Measurements from ENCODE around the gene POLN. TPM values are rescaled to one million over a fixed set of nuclear protein-coding genes. Genes with fewer than 3 reads are reported as not detected.
A peak's percentile ranks its signal among the peaks of the same experiment; 100 is the strongest.

The POLN gene
- total RNA-seq, 2 donors from 2014 or later: 2.8 to 2.9 TPM

GRCh38 chr4:2065106-2065930 is 176.6 kb downstream of the POLN start:
- Mint-ChIP-seq H3K27me3 (ENCODE audit: insufficient read depth) (peaks cover 15% of the 10 kb centered on the region), H3K27ac (no peak overlapping the region), H3K4me1 (no peaks in the 10 kb centered on the region), H3K4me3 (no peak overlapping the region), H3K9me3 (no peaks in the 10 kb centered on the region), H3K36me3 (ENCODE audit: low read depth) (no peaks in the 10 kb centered on the region)
- Histone ChIP-seq H3K27me3 (ENCODE audit: control insufficient read depth, insufficient read depth, low read length, poor library complexity, severe bottlenecking) (peaks cover 21% of the 10 kb centered on the region), H3K9ac (ENCODE audit: extremely low read depth, low read length, poor library complexity, severe bottlenecking) (no peak overlapping the region), H3K9me3 (ENCODE audit: control insufficient read depth, low read length) (no peaks in the 10 kb centered on the region), H3K4me1 (ENCODE audit: control insufficient read depth, insufficient read depth, low read length) (no peaks in the 10 kb centered on the region), H3K4me3 (ENCODE audit: low read length) (no peak overlapping the region), H3K36me3 (ENCODE audit: control insufficient read depth, insufficient read depth, low read length) (no peaks in the 10 kb centered on the region), H3K27ac (ENCODE audit: low read depth, low read length) (no peak overlapping the region)
- 88 to 93% methylated on average over 5 to 24 of the region's 24 CpGs for whole genome bisulfite sequencing, 2 experiments (ENCODE audit: insufficient coverage in 1 of 2, insufficient read length in 1 of 2)
- DNase-seq: peak; percentile 45
- no peak for TF ChIP-seq CTCF (conservative IDR thresholded peaks at IDR 0.05)

- Mint-ChIP-seq H3K27ac (no peak overlapping the region), H3K4me3 (no peak overlapping the region), H3K36me3 (ENCODE audit: low read depth) (no peaks in the 10 kb centered on the region), H3K9me3 (no peaks in the 10 kb centered on the region), H3K4me1 (no peaks in the 10 kb centered on the region), H3K27me3 (ENCODE audit: insufficient read depth) (peaks cover 18% of the 10 kb centered on the region)
- Histone ChIP-seq H3K4me1 (ENCODE audit: control insufficient read depth, insufficient read depth, low read length) (no peaks in the 10 kb centered on the region), H3K27me3 (ENCODE audit: control insufficient read depth, insufficient read depth, low read length, poor library complexity, severe bottlenecking) (peaks cover 27% of the 10 kb centered on the region), H3K9me3 (ENCODE audit: control insufficient read depth, low read length) (no peaks in the 10 kb centered on the region), H3K36me3 (ENCODE audit: control insufficient read depth, insufficient read depth, low read length) (no peaks in the 10 kb centered on the region), H3K9ac (ENCODE audit: extremely low read depth, low read length, poor library complexity, severe bottlenecking) (no peak overlapping the region), H3K4me3 (ENCODE audit: low read length) (no peak overlapping the region), H3K27ac (ENCODE audit: low read depth, low read length) (no peak overlapping the region)
- no peak for TF ChIP-seq CTCF (conservative IDR thresholded peaks at IDR 0.05)
- 94 to 96% methylated on average over 16 to 40 of the region's 40 CpGs for WGBS, 2 experiments (ENCODE audit: insufficient coverage in 1 of 2, insufficient read length in 1 of 2)
- DNase-seq: peak; percentile 44
Observed at GRCh38 chr4:2064276-2064991, 177.5 kb downstream of the POLN start.

GRCh38 chr4:2063557-2064275 is 178.2 kb downstream of the POLN start:
- H3K36me3 Mint-ChIP-seq (ENCODE audit: low read depth): no peaks in the 10 kb centered on the region

More at GRCh38 chr4:2063557-2064275, 178.2 kb downstream of the POLN start:
- Histone ChIP-seq H3K9me3 (ENCODE audit: control insufficient read depth, low read length) (no peaks in the 10 kb centered on the region), H3K36me3 (ENCODE audit: control insufficient read depth, insufficient read depth, low read length) (no peaks in the 10 kb centered on the region), H3K27ac (ENCODE audit: low read depth, low read length) (no peak overlapping the region), H3K4me3 (ENCODE audit: low read length) (no peak overlapping the region), H3K27me3 (ENCODE audit: control insufficient read depth, insufficient read depth, low read length, poor library complexity, severe bottlenecking) (peaks cover 27% of the 10 kb centered on the region), H3K4me1 (ENCODE audit: control insufficient read depth, insufficient read depth, low read length) (no peaks in the 10 kb centered on the region), H3K9ac (ENCODE audit: extremely low read depth, low read length, poor library complexity, severe bottlenecking) (no peak overlapping the region)
- no peak overlapping the region for H3K4me3 Mint-ChIP-seq
- no peaks in the 10 kb centered on the region for H3K4me1 Mint-ChIP-seq
- no peaks in the 10 kb centered on the region for H3K9me3 Mint-ChIP-seq
- no peak for DNase-seq
- 95 to 97% methylated on average over 31 to 53 of the region's 53 CpGs for WGBS, 2 experiments (ENCODE audit: insufficient coverage in 1 of 2, insufficient read length in 1 of 2)
- H3K27ac Mint-ChIP-seq: no peak overlapping the region
- no peak for TF ChIP-seq CTCF (conservative IDR thresholded peaks at IDR 0.05)
- peaks cover 18% of the 10 kb centered on the region for H3K27me3 Mint-ChIP-seq (ENCODE audit: insufficient read depth)

Measured in endodermal cell (in vitro differentiated cells).